PC-9 (cell line): Measurements from ENCODE around the gene NAGK. TPM values are rescaled to one million over a fixed set of nuclear protein-coding genes. Genes with fewer than 3 reads are reported as not detected.
"Not testable (repeated sequence)": the region's sequence is repeated elsewhere in the genome, so short reads cannot be mapped to it uniquely, and the experiment has no call there.

Source experiments
- BruUV-seq: library from RNA; stranded (reverse); fragments of 400-500 nt; replicated peaks from 2 replicates; lab custom pipeline; 2021; lab: Mats Ljungman, UMichigan
- CTCF ChIA-PET: fragments of 300-600 bp; sonication (Branson Sonifier 250); formaldehyde crosslinking; loops from one replicate; lab custom pipeline; 2022; ENCODE audit warnings: antibody characterized with exemption; lab: Charles Lee
- POLR2A ChIA-PET: fragments of 300-600 bp; sonication (Branson Sonifier 250); formaldehyde crosslinking; loops from one replicate; lab custom pipeline; 2022; ENCODE audit warnings: antibody characterized with exemption; ENCODE audit not compliant: unreplicated experiment; lab: Charles Lee
- DNase-seq, 2 experiments: peaks; one replicate each; pipeline versions ENCODE4 v3.0.0 to v3.0.0-alpha.2; 2015 to 2022; ENCODE audit warnings: mixed read lengths in 1 of 2
- H2AFZ ChIP-seq: fragments of 200-600 bp; sonication (generic); 2 replicates; pipeline ENCODE4 v1.8.1; 2017; ENCODE audit warnings: antibody characterized with exemption
- H3F3A ChIP-seq: fragments of 200-600 bp; sonication (generic); 2 replicates; pipeline ENCODE4 v1.8.1; 2017; ENCODE audit warnings: antibody characterized with exemption, mild to moderate bottlenecking, low read depth; ENCODE audit not compliant: insufficient read depth
- H3K27ac ChIP-seq: fragments of 200-600 bp; sonication (generic); 2 replicates; pipeline ENCODE4 v1.6.1; 2016; ENCODE audit warnings: mixed run types
- H3K27me3 ChIP-seq: fragments of 200-600 bp; sonication (generic); 2 replicates; pipeline ENCODE4 v1.6.1; 2016; ENCODE audit warnings: low read depth, mixed run types; ENCODE audit not compliant: insufficient read depth
- H3K36me3 ChIP-seq: fragments of 200-600 bp; sonication (generic); 2 replicates; pipeline ENCODE4 v1.6.1; 2016; ENCODE audit warnings: low read depth, mixed run types
- H3K4me1 ChIP-seq: fragments of 200-600 bp; sonication (generic); replicated peaks from 2 replicates; pipeline ENCODE4 v1.6.1; 2016; ENCODE audit warnings: mixed run types; ENCODE audit not compliant: insufficient read depth
- H3K4me2 ChIP-seq: fragments of 200-600 bp; sonication (generic); 2 replicates; pipeline ENCODE4 v1.6.1; 2017; ENCODE audit warnings: mixed run types
- H3K4me3 ChIP-seq: fragments of 200-600 bp; sonication (generic); 2 replicates; pipeline ENCODE4 v1.6.1; 2016; ENCODE audit warnings: mixed run types
- H3K79me2 ChIP-seq: fragments of 200-600 bp; sonication (generic); 2 replicates; pipeline ENCODE4 v1.6.1; 2017; ENCODE audit warnings: low read depth, mixed run types
- H3K9me2 ChIP-seq: fragments of 200-600 bp; sonication (generic); 2 replicates; pipeline ENCODE4 v1.8.1; 2017; ENCODE audit warnings: mild to moderate bottlenecking; ENCODE audit not compliant: insufficient read depth
- H3K9me3 ChIP-seq: fragments of 200-600 bp; sonication (generic); 2 replicates; pipeline ENCODE4 v1.8.1; 2016; ENCODE audit warnings: low read depth; ENCODE audit not compliant: insufficient read depth
- H4K20me1 ChIP-seq: fragments of 200-600 bp; sonication (generic); 2 replicates; pipeline ENCODE4 v1.8.1; 2017; ENCODE audit not compliant: insufficient read depth
- CTCF ChIP-seq: fragments of 200-600 bp; sonication (generic); conservative IDR thresholded peaks from 2 replicates; pipeline ENCODE4 v1.6.1; 2017; ENCODE audit warnings: mixed run types, antibody characterized with exemption, mild to moderate bottlenecking, moderate library complexity
- EZH2 ChIP-seq: fragments of 200-600 bp; sonication (generic); IDR thresholded peaks from 2 replicates; pipeline ENCODE4 v1.8.0; 2017; ENCODE audit warnings: antibody characterized with exemption, low read depth
- intact Hi-C: fragments of 100-400 bp; cut with micrococcal nuclease; formaldehyde crosslinking; loops from one replicate; pipeline ENCODE4 v1.10.0; 2022; ENCODE audit not compliant: unreplicated experiment
- total RNA-seq: library from RNA; stranded (reverse); gene quantifications from 2 replicates; pipeline ENCODE4 v1.2.3, GENCODE V29; 2021

The NAGK gene
- total RNA-seq, 1 experiment from 2014 or later = 34.1 TPM

DNA sequence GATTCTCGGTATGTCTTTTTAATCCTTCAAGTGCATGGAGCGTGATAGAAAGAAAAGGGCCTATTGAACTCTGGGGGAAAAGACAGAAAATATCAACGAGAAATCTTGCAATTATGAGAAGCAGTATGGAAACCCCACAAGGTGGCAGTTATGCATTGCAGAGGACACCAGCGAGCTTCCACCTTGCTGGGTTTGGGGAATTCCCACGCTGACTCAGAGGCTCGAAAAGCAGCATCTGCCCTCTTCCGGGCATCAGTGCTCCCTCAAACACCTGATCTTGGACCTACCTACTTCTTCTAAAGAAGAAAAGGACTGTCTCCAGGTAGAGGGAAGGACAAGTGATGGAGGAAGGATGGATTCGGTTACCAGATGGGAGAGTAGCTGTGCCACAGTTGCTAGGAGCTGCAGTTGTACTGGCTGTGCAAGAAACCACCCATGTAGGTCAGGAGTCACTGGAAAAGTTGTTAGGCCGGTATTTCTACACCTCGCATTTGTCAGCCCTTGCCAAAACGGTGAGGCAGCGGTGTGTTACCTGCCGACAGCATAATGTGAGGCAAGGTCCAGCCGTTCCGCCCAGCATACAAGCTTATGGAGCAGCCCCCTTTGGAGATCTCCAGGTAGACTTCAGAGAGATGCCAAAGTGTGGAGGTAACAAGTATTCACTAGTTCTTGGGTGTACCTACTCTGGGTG is 44.8 kb upstream of the NAGK start:
- H3K27ac ChIP-seq = peak overlapping the region; percentile 79

GRCh38 chr2:71036296-71036695 is 32.2 kb upstream of the NAGK start:
- H3K4me1 ChIP-seq, BruUV-seq, H3K27ac ChIP-seq, H3K27me3 ChIP-seq, POLR2A ChIA-PET, H3K9me2 ChIP-seq, H2AFZ ChIP-seq, H4K20me1 ChIP-seq, H3K4me3 ChIP-seq, H3K4me2 ChIP-seq, H3F3A ChIP-seq, H3K36me3 ChIP-seq, H3K79me2 ChIP-seq, intact Hi-C loops, H3K9me3 ChIP-seq: not testable (repeated sequence)
- DNase-seq = peak in 1 of 2 experiments; percentile 31
- CTCF ChIA-PET = interaction anchor here (0.6 kb wide), 1 partner anchor 30 kb away, joined by 3 read pairs; no protein-coding TSS in a partner anchor

More for the DNA sequence above, 44.8 kb upstream of the NAGK start:
- Histone ChIP-seq H3K4me3 (peak overlapping the region; percentile 57; the same call in 1 of the 2 replicates), H3K4me1 (peaks cover 25% of the 10 kb centered on the region), H2AFZ (peak overlapping the region; percentile 73; the same call in 1 of the 2 replicates), H3K4me2 (peak overlapping the region; percentile 80)
- not testable (repeated sequence) for H3K79me2 ChIP-seq, H3F3A ChIP-seq, H4K20me1 ChIP-seq, H3K9me3 ChIP-seq, H3K36me3 ChIP-seq, H3K9me2 ChIP-seq, H3K27me3 ChIP-seq, BruUV-seq
- peak; percentile 75 to 77 for DNase-seq
- POLR2A ChIA-PET = interaction anchor here (0.5 to 0.7 kb wide), 2 partner anchors 86 to 131 kb away, joined by 3 to 4 read pairs; no protein-coding TSS in a partner anchor
- intact Hi-C loops = loop anchor here (1.0 to 5.0 kb wide), 3 partner anchors 44 to 107 kb away; partner anchors contain the start of genes MCEE, MPHOSPH10 and NAGK
- CTCF ChIA-PET = interaction anchor here (0.7 kb wide), 3 partner anchors 45 to 81 kb away, joined by 3 read pairs; partner anchors contain the start of gene NAGK
- peak; percentile 72 for TF ChIP-seq CTCF

DNA sequence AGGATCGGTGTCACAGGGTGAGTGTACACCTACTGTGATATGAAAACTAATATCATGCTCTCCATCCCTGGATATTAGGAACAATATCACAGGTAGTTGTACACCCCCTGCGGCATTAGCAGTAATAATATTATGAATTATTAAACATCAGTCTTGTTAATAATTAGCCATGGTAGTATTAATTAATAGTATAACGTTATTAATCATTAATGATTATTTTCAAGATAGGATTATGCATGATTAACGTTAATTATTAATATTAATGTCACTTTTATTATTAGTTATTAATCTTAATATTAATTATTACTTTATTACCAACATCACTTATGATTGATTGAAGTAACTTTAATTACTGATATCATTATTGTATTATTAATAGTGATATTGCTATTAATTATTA is 26.2 kb upstream of the NAGK start:
- POLR2A ChIA-PET = no interaction called here

More for the DNA sequence above, 26.2 kb upstream of the NAGK start:
- H3K9me3 ChIP-seq = no peaks in the 10 kb centered on the region
- H3K79me2 ChIP-seq = no peaks in the 10 kb centered on the region
- intact Hi-C loops = no loop called here
- H3K27ac ChIP-seq = no peak overlapping the region
- no peaks in the 10 kb centered on the region for H3F3A ChIP-seq
- no peaks in the 10 kb centered on the region for H3K36me3 ChIP-seq
- no peaks in the 10 kb centered on the region for H3K27me3 ChIP-seq
- peaks cover 11% of the 10 kb centered on the region for H3K4me1 ChIP-seq
- TF ChIP-seq CTCF = no peak
- no peak for TF ChIP-seq EZH2
- H2AFZ ChIP-seq = no peak overlapping the region
- DNase-seq = no peak
- H3K9me2 ChIP-seq = no peaks in the 10 kb centered on the region
- no peak overlapping the region for H3K4me2 ChIP-seq
- CTCF ChIA-PET = no interaction called here
- no peak overlapping the region for H3K4me3 ChIP-seq
- no peaks in the 10 kb centered on the region for H4K20me1 ChIP-seq
- BruUV-seq = no TSS peak
